GM12873 (cell line): ENCODE measurements around the gene TNNT2.

ENCODE experiments used
- TF ChIP-seq, protein P1 (sequence below): IDR thresholded peaks from 2 replicates; pipeline ENCODE4 v1.5.1; 2012; ENCODE audit warnings: low read depth, mild to moderate bottlenecking, moderate library complexity, low read length, control low read depth; ENCODE audit not compliant: insufficient read depth; ENCODE audit errors: missing control alignments

Gene TNNT2

GRCh38 chr1:201332021-201332420, 45.5 kb downstream of the TNNT2 start:
- TF ChIP-seq, protein P1, sequence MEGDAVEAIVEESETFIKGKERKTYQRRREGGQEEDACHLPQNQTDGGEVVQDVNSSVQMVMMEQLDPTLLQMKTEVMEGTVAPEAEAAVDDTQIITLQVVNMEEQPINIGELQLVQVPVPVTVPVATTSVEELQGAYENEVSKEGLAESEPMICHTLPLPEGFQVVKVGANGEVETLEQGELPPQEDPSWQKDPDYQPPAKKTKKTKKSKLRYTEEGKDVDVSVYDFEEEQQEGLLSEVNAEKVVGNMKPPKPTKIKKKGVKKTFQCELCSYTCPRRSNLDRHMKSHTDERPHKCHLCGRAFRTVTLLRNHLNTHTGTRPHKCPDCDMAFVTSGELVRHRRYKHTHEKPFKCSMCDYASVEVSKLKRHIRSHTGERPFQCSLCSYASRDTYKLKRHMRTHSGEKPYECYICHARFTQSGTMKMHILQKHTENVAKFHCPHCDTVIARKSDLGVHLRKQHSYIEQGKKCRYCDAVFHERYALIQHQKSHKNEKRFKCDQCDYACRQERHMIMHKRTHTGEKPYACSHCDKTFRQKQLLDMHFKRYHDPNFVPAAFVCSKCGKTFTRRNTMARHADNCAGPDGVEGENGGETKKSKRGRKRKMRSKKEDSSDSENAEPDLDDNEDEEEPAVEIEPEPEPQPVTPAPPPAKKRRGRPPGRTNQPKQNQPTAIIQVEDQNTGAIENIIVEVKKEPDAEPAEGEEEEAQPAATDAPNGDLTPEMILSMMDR, result no peak

- TF ChIP-seq, protein P1, result no peak
These were observed 46.3 kb downstream of the TNNT2 start for GRCh38 chr1:201331166-201331565.

DNA sequence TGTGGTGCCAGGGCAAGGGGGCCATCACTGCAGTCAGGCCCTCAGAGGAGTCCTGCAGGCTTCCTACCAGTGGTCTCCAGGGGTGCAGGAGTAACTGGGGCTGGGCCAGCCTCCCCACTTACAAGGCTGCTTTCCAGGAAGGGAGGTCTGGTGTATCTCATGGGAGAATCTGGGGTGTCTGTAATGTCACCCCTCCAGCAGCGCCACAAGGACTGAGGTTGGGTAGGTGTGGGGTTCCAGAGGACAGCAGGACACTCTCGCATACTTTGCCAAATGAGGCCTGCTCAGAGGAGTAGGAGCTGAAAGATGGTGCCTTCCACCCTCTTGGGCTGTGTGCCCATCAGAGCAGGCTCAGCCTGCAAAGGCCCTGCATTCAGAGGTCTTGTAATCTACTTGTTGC, 46.9 kb downstream of the TNNT2 start:
- TF ChIP-seq, protein P1, result no peak

- TF ChIP-seq, protein P1, result no peak
These were observed 47.7 kb downstream of the TNNT2 start for GRCh38 chr1:201329801-201330200.

- TF ChIP-seq, protein P1, result no peak
These were observed 48.2 kb downstream of the TNNT2 start for GRCh38 chr1:201329286-201329685.

- TF ChIP-seq, protein P1, result no peak
These were observed 48.9 kb downstream of the TNNT2 start for GRCh38 chr1:201328576-201328975.

DNA sequence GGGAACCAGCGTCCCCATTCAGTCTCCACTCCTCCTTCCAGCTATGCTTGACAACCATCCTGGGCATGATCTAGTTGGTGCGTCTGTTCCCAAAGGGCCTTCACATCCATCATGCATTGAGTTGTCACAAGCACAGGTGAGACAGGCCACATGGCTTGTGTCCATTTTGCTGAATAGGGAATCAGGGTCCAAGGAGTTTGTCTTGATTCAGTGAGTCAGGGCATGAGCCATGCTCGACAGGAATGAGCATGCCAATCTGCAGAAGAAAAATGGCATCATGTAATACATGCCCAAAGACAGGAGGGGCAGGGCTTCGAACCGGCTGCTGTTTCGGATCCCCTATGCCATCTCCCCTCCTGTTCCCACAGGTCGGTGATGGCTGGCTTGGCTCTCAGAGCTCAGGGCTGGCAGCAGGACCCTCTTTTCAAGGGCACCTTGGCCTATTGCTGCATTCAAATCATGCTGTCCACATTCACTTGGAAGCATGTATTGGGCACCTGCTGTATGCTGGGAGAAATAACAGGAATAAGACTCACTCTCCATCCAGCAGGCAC, 49.7 kb downstream of the TNNT2 start:
- TF ChIP-seq, protein P1, result no peak
